HepG2 (cell line): Measurements from ENCODE around the gene STMN1. TPM values are rescaled to one million over a fixed set of nuclear protein-coding genes. Genes with fewer than 3 reads are reported as not detected.

Experiments
- ATF6 ChIP-seq: sonication (generic); formaldehyde crosslinking; conservative IDR thresholded peaks from 2 replicates; pipeline ENCODE4 v1.4.0; 2020; ENCODE audit warnings: missing genetic modification reagents
- GMEB1 ChIP-seq: sonication (generic); formaldehyde crosslinking; IDR thresholded peaks from 2 replicates; pipeline ENCODE4 v1.5.1; 2020; ENCODE audit warnings: missing genetic modification reagents, mild to moderate bottlenecking, borderline replicate concordance
- HDAC6 ChIP-seq: fragments of 200-600 bp; sonication (generic); IDR thresholded peaks from 2 replicates; pipeline ENCODE4 v1.7.0; 2017; ENCODE audit warnings: mild to moderate bottlenecking, antibody characterized with exemption, low read length, low read depth
- HIC2 ChIP-seq: sonication (generic); formaldehyde crosslinking; IDR thresholded peaks from 2 replicates; pipeline ENCODE4 v1.9.0; 2022; ENCODE audit warnings: low read depth, missing genetic modification reagents
- KLF15 ChIP-seq: sonication (generic); formaldehyde crosslinking; IDR thresholded peaks from 2 replicates; pipeline ENCODE4 v1.8.1; 2023; ENCODE audit warnings: borderline replicate concordance, mild to moderate bottlenecking, inconsistent platforms, missing genetic modification reagents, mixed read lengths
- PLSCR1 ChIP-seq: sonication (generic); formaldehyde crosslinking; IDR thresholded peaks from 2 replicates; pipeline ENCODE4 v1.5.0; 2020; ENCODE audit warnings: missing genetic modification reagents, mild to moderate bottlenecking, borderline replicate concordance
- RELA ChIP-seq: sonication (generic); formaldehyde crosslinking; IDR thresholded peaks from 2 replicates; pipeline ENCODE4 v1.4.0; 2020; ENCODE audit warnings: missing genetic modification reagents
- SCMH1 ChIP-seq: sonication (generic); formaldehyde crosslinking; IDR thresholded peaks from 2 replicates; pipeline ENCODE4 v1.9.0; 2021; ENCODE audit warnings: missing genetic modification reagents, mild to moderate bottlenecking, borderline replicate concordance
- SOX6 ChIP-seq, 2 experiments: fragments of 450-650 bp in 1 of 2; sonication (generic) in 1 of 2; formaldehyde crosslinking in 1 of 2; IDR thresholded peaks; 2 replicates each; pipeline versions ENCODE4 v1.4.0 to v1.6.1; 2017 to 2020; ENCODE audit warnings: antibody characterized with exemption in 1 of 2, mild to moderate bottlenecking in 1 of 2, missing genetic modification reagents in 1 of 2
- TEF ChIP-seq: sonication (generic); formaldehyde crosslinking; IDR thresholded peaks from 2 replicates; pipeline ENCODE4 v1.5.0; 2020; ENCODE audit warnings: missing genetic modification reagents
- ZBTB7B ChIP-seq: sonication (generic); formaldehyde crosslinking; IDR thresholded peaks from 2 replicates; pipeline ENCODE4 v1.4.0; 2020; ENCODE audit warnings: missing genetic modification reagents
- ZFP37 ChIP-seq: sonication (generic); formaldehyde crosslinking; IDR thresholded peaks from 2 replicates; pipeline ENCODE4 v1.4.0; 2020; ENCODE audit warnings: missing genetic modification reagents, borderline replicate concordance
- ZNF276 ChIP-seq: sonication (generic); formaldehyde crosslinking; IDR thresholded peaks from 2 replicates; pipeline ENCODE4 v1.4.0; 2020; ENCODE audit warnings: mild to moderate bottlenecking, low read depth, missing genetic modification reagents
- ZNF329 ChIP-seq: sonication (generic); formaldehyde crosslinking; IDR thresholded peaks from 2 replicates; pipeline ENCODE4 v1.9.0; 2021; ENCODE audit warnings: low read depth, mild to moderate bottlenecking, missing genetic modification reagents
- ZNF709 ChIP-seq: sonication (generic); formaldehyde crosslinking; IDR thresholded peaks from 2 replicates; pipeline ENCODE4 v1.5.0; 2020; ENCODE audit warnings: mild to moderate bottlenecking, missing genetic modification reagents
- ZNF713 ChIP-seq: sonication (generic); formaldehyde crosslinking; IDR thresholded peaks from 2 replicates; pipeline ENCODE4 v1.4.0; 2020; ENCODE audit warnings: mild to moderate bottlenecking, missing genetic modification reagents
- polyA plus RNA-seq, 8 experiments: library from polyadenylated mRNA; depleted of rRNA in 3 of 8; stranded (reverse) in 7 of 8; unstranded in 1 of 8; fragments of >200 nt; fragmentation: Illumina TruSeq in 4 of 8; extraction: Trizol in 4 of 8; gene quantifications; 2 replicates each; pipeline versions ENCODE4 v1.2.1 to v1.2.3, GENCODE V29; 2011 to 2016; ENCODE audit warnings: low read depth in 4 of 8, missing spikeins in 1 of 8, mixed read lengths in 1 of 8; ENCODE audit not compliant: insufficient read depth in 1 of 8
- total RNA-seq, 5 experiments: library from RNA; depleted of rRNA; stranded (reverse); fragments of >200 nt; fragmentation: Illumina TruSeq; extraction: Trizol; gene quantifications; 2 replicates each; pipeline ENCODE4 v1.2.3, GENCODE V29; 2016; ENCODE audit warnings: low read depth in 1 of 5

STMN1 gene
- total and polyA plus RNA-seq, 2 of the 13 experiments (the other 11 are each of a cell fraction or from before 2014, with no cell fraction given): 45.9 to 409 TPM

- TF ChIP-seq SOX6 (IDR thresholded peaks at IDR 0.05): no peak
- 0 out of 2 replicates have a peak, but pooled peaks have one; percentile 40 for TF ChIP-seq SOX6 (CRISPR knock-in tag; IDR thresholded peaks at IDR 0.05)
- no peak for TF ChIP-seq KLF15 (CRISPR knock-in tag)
- TF ChIP-seq ZNF713 (CRISPR knock-in tag): no peak
- TF ChIP-seq TEF (CRISPR knock-in tag): no peak
- no peak for TF ChIP-seq ATF6 (CRISPR knock-in tag)
- no peak for TF ChIP-seq SCMH1 (CRISPR knock-in tag)
- peak; percentile 6 for TF ChIP-seq ZBTB7B (CRISPR knock-in tag)
- TF ChIP-seq GMEB1: peak; percentile 40; the same call in 1 of the 2 replicates
- TF ChIP-seq RELA: no peak
- no peak for TF ChIP-seq ZNF276 (CRISPR knock-in tag)
- no peak for TF ChIP-seq ZNF329 (CRISPR knock-in tag)
- no peak for TF ChIP-seq ZFP37 (CRISPR knock-in tag)
- TF ChIP-seq HIC2 (CRISPR knock-in tag): no peak
- no peak for TF ChIP-seq PLSCR1 (CRISPR knock-in tag)
- no peak for TF ChIP-seq HDAC6
- no peak for TF ChIP-seq ZNF709 (CRISPR knock-in tag)
These were observed at the start of gene STMN1 (continued) for GRCh38 chr1:25905680-25906643.
